ENCODE results near the gene CYB5B.
A peak's percentile ranks its signal among the peaks of the same experiment; 100 is the strongest.

GRCh38 chr16:69397821-69398521 is 26.4 kb upstream of the CYB5B start:
- peak in 1 of 2 donors; percentile 5 for TF ChIP-seq POLR2A (IDR thresholded peaks at IDR 0.05)
- TF ChIP-seq CTCF (IDR thresholded peaks at IDR 0.05): peak; percentile 37 to 84 (median 78)
